H54 (cell line): ENCODE measurements around the gene ZBTB8OS.
A peak's percentile ranks its signal among the peaks of the same experiment; 100 is the strongest.
"Not testable (repeated sequence)": the region's sequence is repeated elsewhere in the genome, so short reads cannot be mapped to it uniquely, and the experiment has no call there.

Experiments
- DNase-seq: peaks from one replicate; pipeline ENCODE4 v3.0.0; 2011; ENCODE audit warnings: low spot score, mixed read lengths; ENCODE audit not compliant: insufficient read length
- FAIRE-seq: peaks from 3 replicates; lab custom pipeline; 2011; peaks lifted over from hg19 to GRCh38; lab: Jason Lieb, UNC
- POLR2A ChIP-seq: IDR thresholded peaks from 2 replicates; pipeline ENCODE4 v1.6.1; 2011; ENCODE audit warnings: low read depth, mild to moderate bottlenecking, low read length

Gene ZBTB8OS

DNA sequence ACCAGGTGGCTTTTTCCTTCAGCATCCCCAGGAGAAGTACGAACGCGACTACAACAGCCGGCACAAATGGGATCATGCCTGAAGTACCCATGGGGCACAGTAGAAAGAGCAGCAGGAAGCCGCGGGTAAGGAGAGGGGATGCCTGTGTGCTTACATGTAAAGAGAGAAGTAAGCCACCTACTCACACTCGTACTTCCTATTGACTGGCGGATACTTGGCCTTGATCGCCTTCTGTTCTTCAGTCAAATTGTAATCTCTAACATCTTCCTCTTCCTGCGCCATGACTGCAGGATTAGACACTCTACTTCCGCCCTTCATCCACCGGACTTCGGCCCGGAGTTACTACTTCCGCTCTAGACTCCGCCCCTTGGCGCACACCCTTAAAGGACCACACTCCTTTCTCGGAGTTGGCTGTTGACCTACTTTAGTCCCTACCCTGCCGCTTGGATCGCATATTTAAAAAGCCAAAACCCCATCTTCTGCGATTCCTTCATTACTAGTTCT is at the start of gene ZBTB8OS:
Gene ZBTB8OS (minus strand): TSS at position 303 of the 504 bp plus-strand sequence. CDS start 21 bp downstream, at position 282.
- DNase-seq (peak; percentile 85), FAIRE-seq (peak; percentile 93)
- peak; percentile 61 for TF ChIP-seq POLR2A

DNA sequence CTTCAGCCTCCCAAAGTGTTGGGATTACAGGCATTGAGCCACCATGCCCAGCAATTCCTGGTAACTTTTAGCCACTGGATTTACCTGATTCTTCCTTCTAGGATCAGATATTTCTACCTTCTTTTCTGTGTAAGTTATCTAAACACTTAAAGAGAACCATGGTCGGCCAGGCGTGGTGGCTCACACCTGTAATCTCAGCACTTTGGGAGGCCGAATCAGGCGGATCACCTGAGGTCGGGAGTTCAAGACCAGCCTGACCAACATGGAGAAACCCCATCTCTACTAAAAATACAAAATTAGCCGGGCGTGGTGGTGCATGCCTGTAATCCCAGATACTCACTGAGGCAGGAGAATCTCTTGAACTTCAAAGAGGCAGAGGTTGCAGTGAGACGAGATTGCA is 46.6 kb upstream of the ZBTB8OS start:
- not testable (repeated sequence) for DNase-seq, FAIRE-seq

DNA sequence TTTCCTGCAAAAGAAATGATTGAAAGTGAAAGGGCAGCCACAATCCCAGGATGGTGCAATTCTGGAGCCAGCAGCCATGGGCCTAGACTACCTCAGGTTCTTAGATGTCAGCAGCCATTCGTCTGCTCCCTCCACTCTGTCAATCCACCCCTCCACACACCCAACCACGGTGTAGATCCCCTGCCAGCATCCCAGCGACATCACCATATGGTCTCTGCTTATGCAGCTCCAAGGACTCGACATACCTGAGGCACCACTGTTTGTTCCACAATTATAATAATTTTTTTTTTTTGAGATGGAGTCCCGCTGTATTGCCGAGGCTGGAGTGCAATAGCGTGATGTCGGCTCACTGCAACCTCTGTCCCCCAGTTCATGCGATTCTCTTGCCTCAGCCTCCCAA is 45.7 kb upstream of the ZBTB8OS start:
- no peak for DNase-seq
- no peak for TF ChIP-seq POLR2A
- FAIRE-seq, result no peak

GRCh38 chr1:32695098-32695904 is 45.0 kb upstream of the ZBTB8OS start:
- no peak for DNase-seq
- TF ChIP-seq POLR2A, result no peak
- FAIRE-seq, result no peak

DNA sequence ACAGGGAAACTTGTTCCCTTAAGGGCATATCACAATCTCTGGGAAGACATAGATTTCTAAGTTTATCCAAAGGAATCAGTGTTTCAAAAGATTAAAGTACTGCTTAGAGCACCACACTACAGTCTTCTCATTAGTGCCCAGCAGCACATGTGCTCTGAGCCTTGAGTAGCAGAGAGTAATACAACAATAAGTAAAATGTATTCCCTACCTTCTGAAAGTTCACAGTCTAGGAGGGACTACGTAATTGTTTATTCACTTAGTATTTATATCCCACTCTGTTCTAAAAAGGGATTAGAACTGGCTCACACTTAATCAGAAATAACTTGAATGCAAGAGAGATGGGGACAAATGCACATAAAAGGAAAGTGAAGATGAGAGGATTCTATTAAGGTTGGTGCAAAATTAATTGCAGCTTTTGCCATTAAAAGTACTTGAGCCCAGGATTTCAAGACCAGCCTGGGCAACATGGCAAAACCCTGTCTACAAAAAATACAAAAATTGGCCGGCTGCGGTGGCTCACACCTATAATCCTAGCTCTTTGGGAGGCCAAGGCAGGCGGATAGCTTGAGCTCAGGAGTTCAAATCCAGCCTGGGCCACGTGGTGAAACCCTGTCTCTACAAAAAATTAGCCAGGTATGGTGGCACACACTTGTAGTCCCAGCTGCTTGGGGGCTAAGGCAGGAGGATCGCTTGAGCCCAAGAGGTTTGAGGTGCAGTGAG is 43.3 kb upstream of the ZBTB8OS start:
- FAIRE-seq (no peak), DNase-seq (no peak)
- TF ChIP-seq POLR2A, result no peak

DNA sequence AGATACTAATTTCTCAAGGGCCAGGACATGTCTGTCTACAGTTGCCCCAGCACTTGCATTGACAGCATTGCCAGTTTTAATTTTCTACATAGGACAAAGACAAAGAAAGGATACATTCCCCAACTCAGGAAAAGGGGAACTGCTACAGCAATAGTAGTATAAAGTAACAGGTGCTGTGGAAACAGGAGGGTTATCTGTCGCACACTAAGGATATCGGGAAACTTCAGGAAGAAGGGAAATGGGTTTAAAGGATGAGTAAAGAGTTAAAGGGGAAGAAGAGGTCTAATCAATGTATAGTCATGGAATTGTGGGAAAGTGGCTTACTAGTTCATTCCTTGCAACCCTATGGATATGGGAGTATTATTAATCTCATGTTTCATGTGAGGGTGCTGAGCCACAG is 36.0 kb upstream of the ZBTB8OS start:
- FAIRE-seq (no peak), DNase-seq (no peak)

GRCh38 chr1:32685498-32685897 is 35.1 kb upstream of the ZBTB8OS start:
- DNase-seq (no peak), FAIRE-seq (no peak)
- no peak for TF ChIP-seq POLR2A

More for the DNA sequence above, 36.0 kb upstream of the ZBTB8OS start:
- TF ChIP-seq POLR2A, result no peak

GRCh38 chr1:32684167-32684811 is 33.9 kb upstream of the ZBTB8OS start:
- no peak for TF ChIP-seq POLR2A
- FAIRE-seq (peak; percentile 30), DNase-seq (no peak)

GRCh38 chr1:32683397-32683796 is 33.0 kb upstream of the ZBTB8OS start:
- FAIRE-seq (no peak), DNase-seq (no peak)
- no peak for TF ChIP-seq POLR2A

DNA sequence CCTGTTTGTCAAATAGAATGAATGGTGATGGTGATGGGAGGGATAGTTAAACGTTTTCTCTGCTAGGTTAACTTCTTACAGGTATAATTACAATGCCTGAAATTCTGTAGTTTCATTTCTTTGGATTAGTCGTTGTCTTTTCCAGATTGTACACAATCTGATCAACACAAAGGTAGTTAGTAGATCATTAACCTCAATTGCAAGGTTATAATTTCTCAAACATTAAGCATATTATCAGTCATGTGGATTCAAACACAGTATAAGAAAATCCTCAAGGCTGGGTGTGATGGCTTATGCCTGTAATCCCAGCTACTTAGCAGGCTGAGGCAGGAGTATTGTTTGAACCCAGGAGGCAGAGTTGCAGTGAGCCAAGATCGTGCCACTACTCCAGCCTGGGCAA is 31.6 kb upstream of the ZBTB8OS start:
- no peak for DNase-seq
- TF ChIP-seq POLR2A, result no peak
- FAIRE-seq, result no peak

DNA sequence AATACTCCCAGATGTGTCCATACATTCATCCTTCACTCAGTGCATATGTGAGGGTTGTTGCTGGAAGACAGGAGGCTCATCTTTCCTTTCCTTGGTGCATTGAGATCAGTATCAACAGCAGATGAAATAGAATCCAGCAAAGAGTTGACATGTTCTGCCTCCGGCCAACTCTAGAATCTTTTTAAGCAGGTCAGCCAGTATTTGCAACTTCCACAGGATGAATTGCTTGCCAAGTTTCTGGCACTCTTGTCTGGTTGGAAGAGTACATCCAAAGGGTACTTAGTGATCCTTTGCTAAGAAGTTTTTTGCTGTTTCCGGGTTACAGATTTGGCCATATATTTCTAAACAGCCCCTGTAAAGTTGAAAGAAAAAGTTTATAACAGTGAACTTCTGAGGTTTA is 31.2 kb upstream of the ZBTB8OS start:
- TF ChIP-seq POLR2A, result no peak
- DNase-seq (no peak), FAIRE-seq (no peak)

- FAIRE-seq, result no peak
- DNase-seq, result no peak
- no peak for TF ChIP-seq POLR2A
These were observed 30.3 kb upstream of the ZBTB8OS start for GRCh38 chr1:32680642-32681041.

- FAIRE-seq, DNase-seq: not testable (repeated sequence)
These were observed 29.6 kb upstream of the ZBTB8OS start for GRCh38 chr1:32679993-32680392.

DNA sequence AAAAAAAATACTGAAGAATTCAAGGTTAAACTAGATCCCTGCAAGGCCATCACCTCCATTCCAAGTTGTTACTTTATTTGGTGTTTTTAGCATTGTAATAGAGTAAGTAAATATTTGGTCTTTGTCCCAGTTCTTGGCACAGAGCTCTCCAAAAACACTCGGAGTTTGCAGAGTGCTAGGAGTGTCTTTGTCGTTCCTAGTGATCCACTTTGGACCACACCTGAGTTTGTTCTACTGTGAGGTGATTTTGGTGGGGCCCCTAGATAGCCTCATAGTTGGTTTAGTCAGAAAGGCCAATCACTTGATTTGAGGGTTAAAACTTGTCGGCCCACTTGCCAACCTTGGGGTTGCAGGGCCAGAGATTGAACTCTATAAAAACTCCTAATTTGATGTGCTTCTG is 26.6 kb upstream of the ZBTB8OS start:
- TF ChIP-seq POLR2A, result no peak
- FAIRE-seq (no peak), DNase-seq (no peak)

- DNase-seq, FAIRE-seq: not testable (repeated sequence)
These were observed 18.4 kb upstream of the ZBTB8OS start for GRCh38 chr1:32668716-32669115.
